22Rv1 (cell line): Measurements from ENCODE around the gene ZCCHC7.

Experiments used
- CTCF ChIP-seq: fragments of 450-650 bp; IDR thresholded peaks from 2 replicates; pipeline ENCODE4 v1.5.1; 2017; ENCODE audit warnings: mild to moderate bottlenecking
- ZFX ChIP-seq: fragments of 450-650 bp; IDR thresholded peaks from 2 replicates; pipeline ENCODE4 v1.6.1; 2017; ENCODE audit warnings: antibody characterized with exemption, borderline replicate concordance

GRCh38 chr9:37362430-37362829, 242.1 kb downstream of the ZCCHC7 start:
- TF ChIP-seq CTCF (no peak), ZFX (no peak)
